ENCODE results near the gene JAGN1. TPM values are rescaled to one million over a fixed set of nuclear protein-coding genes. Genes with fewer than 3 reads are reported as not detected.

Gene JAGN1
- total RNA-seq, 8 experiments from 2014 or later = 14.2 to 31.7 (median 25.2) TPM

- Histone ChIP-seq H3K27ac (no peak overlapping the region), H3K4me3 (no peak overlapping the region), H3K4me1 (replicated peaks in 1 of 2) (no peaks in the 10 kb centered on the region)
- in situ Hi-C loops (cut with MboI; ENCODE audit: low pct_unique_long_range_greater_than_20kb in 2 of 9, low sequenced_read_pairs in 9 of 9, unreplicated experiment in 9 of 9) = no loop called here
- WGBS, 10 experiments = 73 to 100% (median 100%) methylated on average over 1 to 2 of the region's 4 CpGs; no CpG with 5 or more reads in 2 of the 10 experiments
- ATAC-seq (replicated peaks in 6 of 8) = no peak
These were observed 13.5 kb downstream of the JAGN1 start for GRCh38 chr3:9903904-9904303.

GRCh38 chr3:9906480-9906879 lies 16.1 kb downstream of the JAGN1 start:
- no peak for ATAC-seq (replicated peaks in 6 of 8)

GRCh38 chr3:9908286-9908685 lies 17.9 kb downstream of the JAGN1 start:
- in situ Hi-C loops (cut with MboI; ENCODE audit: low pct_unique_long_range_greater_than_20kb in 2 of 9, low sequenced_read_pairs in 9 of 9, unreplicated experiment in 9 of 9) = no loop called here
- no peak overlapping the region for H3K4me3 ChIP-seq
- no peak overlapping the region for H3K27ac ChIP-seq
- H3K4me1 ChIP-seq (replicated peaks in 1 of 2) = no peaks in the 10 kb centered on the region
- ATAC-seq (replicated peaks in 6 of 8) = no peak
- 83 to 100% (median 92%) methylated on average over 1 to 2 of the region's 3 CpGs; no CpG with 5 or more reads in 5 of the 10 experiments for WGBS, 10 experiments

More at GRCh38 chr3:9906480-9906879, 16.1 kb downstream of the JAGN1 start:
- 40 to 100% (median 84%) methylated on average over 1 to 3 of the region's 5 CpGs; no CpG with 5 or more reads in 4 of the 10 experiments for WGBS, 10 experiments
- H3K4me1 ChIP-seq (replicated peaks in 1 of 2) = no peaks in the 10 kb centered on the region
- H3K4me3 ChIP-seq = no peak overlapping the region
- H3K27ac ChIP-seq = no peak overlapping the region
- in situ Hi-C loops (cut with MboI; ENCODE audit: low pct_unique_long_range_greater_than_20kb in 2 of 9, low sequenced_read_pairs in 9 of 9, unreplicated experiment in 9 of 9) = no loop called here

- Histone ChIP-seq H3K4me3 (no peak overlapping the region), H3K4me1 (replicated peaks in 1 of 2) (no peaks in the 10 kb centered on the region), H3K27ac (no peak overlapping the region)
- in situ Hi-C loops (cut with MboI; ENCODE audit: low pct_unique_long_range_greater_than_20kb in 2 of 9, low sequenced_read_pairs in 9 of 9, unreplicated experiment in 9 of 9) = no loop called here
- WGBS, 10 experiments = 17 to 82% (median 55%) methylated on average over 1 to 4 of the region's 7 CpGs; no CpG with 5 or more reads in 2 of the 10 experiments
- ATAC-seq (replicated peaks in 6 of 8) = peak in 1 of 8 experiments; percentile 28
These were observed 19.0 kb downstream of the JAGN1 start for GRCh38 chr3:9909221-9910013.

GRCh38 chr3:9911863-9912262 lies 21.5 kb downstream of the JAGN1 start:
- in situ Hi-C loops (cut with MboI; ENCODE audit: low pct_unique_long_range_greater_than_20kb in 2 of 9, low sequenced_read_pairs in 9 of 9, unreplicated experiment in 9 of 9) = no loop called here
- Histone ChIP-seq H3K27ac (no peak overlapping the region), H3K4me3 (no peak overlapping the region), H3K4me1 (replicated peaks in 1 of 2) (peaks cover 11 to 22% of the 10 kb centered on the region in 2 donors)
- WGBS, 10 experiments = 58 to 100% (median 90%) methylated on average over 1 to 8 of the region's 8 CpGs; no CpG with 5 or more reads in 1 of the 10 experiments
- ATAC-seq (replicated peaks in 6 of 8) = no peak

- Histone ChIP-seq H3K27ac (no peak overlapping the region), H3K4me3 (no peak overlapping the region), H3K4me1 (replicated peaks in 1 of 2) (peaks cover 15 to 26% of the 10 kb centered on the region in 2 donors)
- ATAC-seq (replicated peaks in 6 of 8) = no peak
- WGBS, 10 experiments = 17 to 100% (median 87%) methylated on average over 1 to 4 of the region's 7 CpGs
- in situ Hi-C loops (cut with MboI; ENCODE audit: low pct_unique_long_range_greater_than_20kb in 2 of 9, low sequenced_read_pairs in 9 of 9, unreplicated experiment in 9 of 9) = no loop called here
These were observed 22.0 kb downstream of the JAGN1 start for GRCh38 chr3:9912294-9912935.

- in situ Hi-C loops (cut with MboI; ENCODE audit: low pct_unique_long_range_greater_than_20kb in 2 of 9, low sequenced_read_pairs in 9 of 9, unreplicated experiment in 9 of 9) = no loop called here
These were observed 23.2 kb downstream of the JAGN1 start for GRCh38 chr3:9913601-9914000.

GRCh38 chr3:9914011-9914410 lies 23.6 kb downstream of the JAGN1 start:
- in situ Hi-C loops (cut with MboI; ENCODE audit: low pct_unique_long_range_greater_than_20kb in 2 of 9, low sequenced_read_pairs in 9 of 9, unreplicated experiment in 9 of 9) = no loop called here
- 0 to 100% methylated on average over 1 of the region's 1 CpG; no CpG with 5 or more reads in 8 of the 10 experiments for WGBS, 10 experiments
- H3K27ac ChIP-seq = no peak overlapping the region
- ATAC-seq (replicated peaks in 6 of 8) = peak in 1 of 8 experiments; percentile 36
- H3K4me3 ChIP-seq = no peak overlapping the region
- peaks cover 15 to 27% of the 10 kb centered on the region in 2 donors for H3K4me1 ChIP-seq (replicated peaks in 1 of 2)

More at GRCh38 chr3:9913601-9914000, 23.2 kb downstream of the JAGN1 start:
- WGBS, 10 experiments = 80 to 100% (median 92%) methylated on average over 1 to 2 of the region's 5 CpGs; no CpG with 5 or more reads in 7 of the 10 experiments
- no peak overlapping the region for H3K27ac ChIP-seq
- ATAC-seq (replicated peaks in 6 of 8) = no peak
- H3K4me3 ChIP-seq = no peak overlapping the region
- H3K4me1 ChIP-seq (replicated peaks in 1 of 2) = peaks cover 15 to 27% of the 10 kb centered on the region in 2 donors

GRCh38 chr3:9914559-9915253 lies 24.3 kb downstream of the JAGN1 start:
- H3K27ac ChIP-seq = peak overlapping the region in 1 of 2 donors; percentile 74
- H3K4me3 ChIP-seq = peak overlapping the region; percentile 26 to 37 (median 31)
- peaks cover 15 to 27% of the 10 kb centered on the region in 2 donors for H3K4me1 ChIP-seq (replicated peaks in 1 of 2)
- in situ Hi-C loops (cut with MboI; ENCODE audit: low pct_unique_long_range_greater_than_20kb in 2 of 9, low sequenced_read_pairs in 9 of 9, unreplicated experiment in 9 of 9) = no loop called here
- 40 to 100% (median 70%) methylated on average over 1 to 3 of the region's 15 CpGs; no CpG with 5 or more reads in 5 of the 10 experiments for WGBS, 10 experiments
- peak in 1 of 8 experiments; percentile 1 for ATAC-seq (replicated peaks in 6 of 8)

GRCh38 chr3:9915254-9916141 lies 25.1 kb downstream of the JAGN1 start:
- in situ Hi-C loops (cut with MboI; ENCODE audit: low pct_unique_long_range_greater_than_20kb in 2 of 9, low sequenced_read_pairs in 9 of 9, unreplicated experiment in 9 of 9) = no loop called here
- Histone ChIP-seq H3K4me1 (replicated peaks in 1 of 2) (peaks cover 15 to 27% of the 10 kb centered on the region in 2 donors), H3K27ac (peak overlapping the region in 1 of 2 donors; percentile 74), H3K4me3 (peak overlapping the region; percentile 26 to 37 (median 31))
- peak; percentile 58 to 84 (median 80) for ATAC-seq (replicated peaks in 6 of 8)
- 0 to 20% (median 3%) methylated on average over 1 to 27 of the region's 99 CpGs; no CpG with 5 or more reads in 5 of the 10 experiments for WGBS, 10 experiments

GRCh38 chr3:9916346-9916733 lies 25.9 kb downstream of the JAGN1 start:
- in situ Hi-C loops (cut with MboI; ENCODE audit: low pct_unique_long_range_greater_than_20kb in 2 of 9, low sequenced_read_pairs in 9 of 9, unreplicated experiment in 9 of 9) = no loop called here
- ATAC-seq (replicated peaks in 6 of 8) = no peak
- Histone ChIP-seq H3K27ac (no peak overlapping the region), H3K4me1 (replicated peaks in 1 of 2) (peaks cover 15 to 27% of the 10 kb centered on the region in 2 donors), H3K4me3 (peak overlapping the region in 2 of 5 donors; percentile 33 to 37)
- WGBS, 10 experiments = 100% methylated on average over 1 of the region's 7 CpGs; no CpG with 5 or more reads in 9 of the 10 experiments

All from motor neuron (in vitro differentiated cells).